Measurements from ENCODE around the gene FST.
A peak's percentile ranks its signal among the peaks of the same experiment; 100 is the strongest.

The FST gene

GRCh38 chr5:53476019-53476418, 4.4 kb upstream of the FST start:
- no peaks in the 10 kb centered on the region for H3K9me3 ChIP-seq (ENCODE audit: control insufficient read depth in 1 of 2, low read length in 2 of 2)
- no peak overlapping the region for H3K27ac ChIP-seq (ENCODE audit: low read length)
- no peaks in the 10 kb centered on the region for H3K36me3 ChIP-seq (ENCODE audit: control insufficient read depth in 1 of 2, insufficient read depth in 2 of 2, low read length in 2 of 2)
- peaks cover 0 to 4% of the 10 kb centered on the region in 2 donors for H3K4me1 ChIP-seq (ENCODE audit: control insufficient read depth in 1 of 2, insufficient read depth in 2 of 2, low read length in 2 of 2)
- no peak overlapping the region for H3K4me3 ChIP-seq (ENCODE audit: low read depth in 1 of 2, low read length in 2 of 2)
- H3K27me3 ChIP-seq (ENCODE audit: low read depth, low read length), result peaks cover 3% of the 10 kb centered on the region

DNA sequence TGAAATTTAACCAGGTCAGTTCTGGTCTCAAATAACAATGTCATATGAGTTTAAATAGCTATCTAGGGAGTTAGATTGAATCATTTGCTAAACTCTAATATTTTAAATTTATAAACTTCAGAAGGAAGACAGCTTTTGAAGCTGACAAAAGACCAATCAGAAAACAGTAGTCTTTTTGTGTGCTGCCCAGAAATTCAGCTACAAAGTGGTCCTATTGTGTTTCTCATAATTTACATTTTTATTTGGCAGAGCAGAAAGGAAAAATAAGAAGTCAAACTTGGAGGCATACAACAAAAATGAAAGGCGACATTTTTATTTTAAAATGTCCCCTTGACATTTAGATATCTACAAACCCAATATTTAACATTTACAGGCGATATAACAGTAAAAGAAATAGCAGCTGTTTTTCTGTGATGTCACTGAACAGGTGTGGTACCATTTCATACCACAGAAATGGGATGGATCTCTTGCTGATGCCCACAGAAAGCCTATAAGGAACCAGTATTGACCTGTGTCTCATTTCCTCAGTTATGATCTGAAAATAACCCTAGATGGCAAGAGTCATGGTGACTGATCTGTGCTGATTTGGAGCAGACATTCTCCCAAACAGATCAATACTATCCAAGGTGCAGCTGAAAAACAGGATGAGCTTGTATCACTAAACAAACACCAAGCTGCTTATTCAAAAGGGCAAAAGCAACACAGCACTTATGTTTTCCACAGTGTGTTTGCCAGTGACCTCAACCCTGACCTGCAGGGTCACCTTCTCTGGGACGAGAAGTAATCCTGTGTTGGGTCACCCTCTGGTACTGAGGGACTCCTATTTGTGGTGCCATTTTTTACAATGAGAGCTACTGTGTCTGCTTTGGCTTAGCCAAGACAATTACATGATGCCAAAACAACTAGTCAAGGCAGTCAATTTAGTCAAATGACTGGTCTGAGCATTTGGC, 3.6 kb upstream of the FST start:
- Histone ChIP-seq H3K4me3 (ENCODE audit: low read depth in 1 of 2, low read length in 2 of 2) (no peak overlapping the region), H3K36me3 (ENCODE audit: control insufficient read depth in 1 of 2, insufficient read depth in 2 of 2, low read length in 2 of 2) (peaks cover 0 to 3% of the 10 kb centered on the region in 2 donors), H3K27me3 (ENCODE audit: low read depth, low read length) (peaks cover 7% of the 10 kb centered on the region), H3K9me3 (ENCODE audit: control insufficient read depth in 1 of 2, low read length in 2 of 2) (no peaks in the 10 kb centered on the region), H3K27ac (ENCODE audit: low read length) (no peak overlapping the region), H3K4me1 (ENCODE audit: control insufficient read depth in 1 of 2, insufficient read depth in 2 of 2, low read length in 2 of 2) (peaks cover 7 to 9% of the 10 kb centered on the region in 2 donors)

GRCh38 chr5:53478411-53479044, 1.9 kb upstream of the FST start:
- H3K4me1 ChIP-seq (ENCODE audit: control insufficient read depth in 1 of 2, insufficient read depth in 2 of 2, low read length in 2 of 2), result peaks cover 7 to 9% of the 10 kb centered on the region in 2 donors
- H3K27ac ChIP-seq (ENCODE audit: low read length), result no peak overlapping the region
- no peaks in the 10 kb centered on the region for H3K9me3 ChIP-seq (ENCODE audit: control insufficient read depth in 1 of 2, low read length in 2 of 2)
- peaks cover 0 to 4% of the 10 kb centered on the region in 2 donors for H3K36me3 ChIP-seq (ENCODE audit: control insufficient read depth in 1 of 2, insufficient read depth in 2 of 2, low read length in 2 of 2)
- H3K27me3 ChIP-seq (ENCODE audit: low read depth, low read length), result peaks cover 7% of the 10 kb centered on the region
- peak overlapping the region; percentile 59 to 87 for H3K4me3 ChIP-seq (ENCODE audit: low read depth in 1 of 2, low read length in 2 of 2)

DNA sequence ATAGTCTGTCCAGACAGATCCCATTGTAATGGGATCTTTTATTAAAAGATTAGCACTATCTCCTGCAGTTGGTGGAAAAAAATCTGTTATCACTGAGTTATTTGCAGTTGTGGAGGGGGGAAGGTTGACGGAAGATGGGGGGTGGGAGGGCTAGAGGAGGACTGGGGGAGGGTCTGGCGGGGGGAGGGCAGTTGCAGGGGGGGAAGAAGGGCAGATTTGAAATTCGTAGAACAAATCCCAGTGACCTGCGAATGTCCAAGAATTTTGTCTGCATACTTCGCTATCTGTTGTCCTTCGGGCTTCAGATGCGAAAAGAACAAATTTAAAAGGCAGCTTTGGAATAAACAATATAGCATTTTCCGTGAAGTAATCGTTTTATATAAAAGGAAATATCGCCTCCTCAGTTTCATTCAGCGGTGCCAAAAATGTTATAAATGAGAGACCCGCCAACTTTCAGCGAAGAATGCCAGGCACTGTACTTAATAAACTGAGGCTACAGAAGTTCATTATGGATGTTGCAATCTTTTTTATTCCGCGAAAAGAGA, 1.3 kb upstream of the FST start:
- H3K27me3 ChIP-seq (ENCODE audit: low read depth, low read length), result peaks cover 7% of the 10 kb centered on the region
- H3K4me1 ChIP-seq (ENCODE audit: control insufficient read depth in 1 of 2, insufficient read depth in 2 of 2, low read length in 2 of 2), result peaks cover 7 to 9% of the 10 kb centered on the region in 2 donors
- peak overlapping the region; percentile 85 to 87 for H3K4me3 ChIP-seq (ENCODE audit: low read depth in 1 of 2, low read length in 2 of 2)
- H3K9me3 ChIP-seq (ENCODE audit: control insufficient read depth in 1 of 2, low read length in 2 of 2), result no peaks in the 10 kb centered on the region
- H3K27ac ChIP-seq (ENCODE audit: low read length), result no peak overlapping the region
- H3K36me3 ChIP-seq (ENCODE audit: control insufficient read depth in 1 of 2, insufficient read depth in 2 of 2, low read length in 2 of 2), result peaks cover 0 to 4% of the 10 kb centered on the region in 2 donors

GRCh38 chr5:53479590-53480415, 626 bp upstream of the FST start:
- Histone ChIP-seq H3K27ac (ENCODE audit: low read length) (no peak overlapping the region), H3K27me3 (ENCODE audit: low read depth, low read length) (peaks cover 7% of the 10 kb centered on the region), H3K4me3 (ENCODE audit: low read depth in 1 of 2, low read length in 2 of 2) (peak overlapping the region; percentile 85 to 87), H3K9me3 (ENCODE audit: control insufficient read depth in 1 of 2, low read length in 2 of 2) (no peaks in the 10 kb centered on the region), H3K36me3 (ENCODE audit: control insufficient read depth in 1 of 2, insufficient read depth in 2 of 2, low read length in 2 of 2) (peaks cover 0 to 4% of the 10 kb centered on the region in 2 donors), H3K4me1 (ENCODE audit: control insufficient read depth in 1 of 2, insufficient read depth in 2 of 2, low read length in 2 of 2) (peaks cover 7 to 9% of the 10 kb centered on the region in 2 donors)

DNA sequence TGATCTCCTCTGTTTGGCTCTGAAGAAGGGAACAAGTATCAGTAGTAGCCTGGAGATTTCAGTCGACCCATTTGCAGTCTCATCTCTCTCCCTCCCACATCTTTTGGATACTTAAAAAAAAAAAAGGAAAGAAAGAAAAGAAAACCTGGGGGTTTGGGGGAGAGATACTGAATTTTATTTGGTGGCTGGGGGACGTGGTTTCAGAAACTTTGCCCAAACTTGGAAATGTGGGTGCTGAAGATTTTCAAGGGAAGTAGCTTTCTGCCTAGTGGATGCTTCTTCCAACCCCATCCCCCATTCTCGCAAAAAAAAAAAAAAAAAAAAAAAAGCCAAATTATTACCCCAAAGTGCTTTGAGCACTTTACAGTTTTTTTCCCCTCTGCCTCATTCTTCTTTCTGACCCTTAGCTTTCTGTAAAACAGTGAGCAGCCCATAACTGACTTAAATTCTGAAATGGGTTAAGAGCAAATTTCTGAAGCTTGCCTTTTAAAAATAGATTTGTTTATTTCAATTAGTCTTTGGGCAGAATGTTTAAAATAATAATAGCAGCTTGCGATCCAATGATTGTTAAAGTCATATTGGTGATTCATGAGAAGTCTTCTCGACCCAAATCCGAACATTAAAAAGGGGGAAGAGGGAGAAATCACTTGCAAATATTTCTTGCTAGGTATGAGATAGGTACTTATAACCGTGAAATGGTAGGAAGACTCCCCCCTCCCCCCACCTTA, 894 bp downstream of the FST start:
- Histone ChIP-seq H3K27me3 (ENCODE audit: low read depth, low read length) (peaks cover 7% of the 10 kb centered on the region), H3K9me3 (ENCODE audit: control insufficient read depth in 1 of 2, low read length in 2 of 2) (no peaks in the 10 kb centered on the region), H3K36me3 (ENCODE audit: control insufficient read depth in 1 of 2, insufficient read depth in 2 of 2, low read length in 2 of 2) (peaks cover 0 to 4% of the 10 kb centered on the region in 2 donors), H3K4me1 (ENCODE audit: control insufficient read depth in 1 of 2, insufficient read depth in 2 of 2, low read length in 2 of 2) (peaks cover 7 to 9% of the 10 kb centered on the region in 2 donors), H3K27ac (ENCODE audit: low read length) (peak overlapping the region; percentile 39), H3K4me3 (ENCODE audit: low read depth in 1 of 2, low read length in 2 of 2) (peak overlapping the region; percentile 77 to 87)

DNA sequence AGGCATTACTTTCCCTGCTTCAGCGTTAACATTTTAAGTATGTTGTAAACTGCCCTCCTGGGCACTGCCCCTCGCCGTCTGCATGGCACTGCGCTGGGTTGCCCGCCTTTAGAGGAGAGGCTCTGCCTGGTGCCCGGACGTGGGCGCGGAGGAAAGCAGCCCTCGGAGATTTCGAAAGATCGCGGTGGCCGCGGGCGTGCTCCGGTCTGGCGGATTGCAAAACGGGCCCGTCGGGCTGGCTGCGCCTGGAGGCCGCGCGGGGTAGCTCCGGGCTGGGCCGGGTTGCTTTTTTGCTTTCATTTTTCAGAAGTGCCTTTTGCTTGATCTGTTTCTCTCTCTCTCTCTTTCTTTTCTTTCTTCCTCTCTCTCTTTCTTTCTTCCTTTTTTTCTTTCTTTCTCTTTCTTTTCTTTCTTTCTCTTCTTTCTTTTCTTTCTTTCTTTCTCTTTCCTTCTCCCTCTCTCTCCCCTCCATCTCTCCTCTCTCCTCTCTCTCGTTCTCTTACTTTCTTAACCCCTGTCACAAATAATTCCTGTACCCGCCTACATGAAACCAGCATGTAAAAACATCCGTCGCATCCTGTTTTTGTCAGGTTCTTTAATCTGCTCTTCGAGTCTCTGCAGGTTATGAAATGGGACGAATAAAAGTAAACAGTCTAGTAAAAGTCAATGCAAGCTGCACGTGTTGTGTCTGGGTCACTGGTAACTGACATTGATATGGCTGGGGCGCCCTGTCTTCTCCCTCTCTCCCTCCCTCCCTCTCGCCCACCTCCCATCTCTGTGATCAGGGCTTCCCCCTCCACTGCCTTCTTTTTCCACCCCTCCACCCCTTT, 1.7 kb downstream of the FST start:
- Histone ChIP-seq H3K4me3 (ENCODE audit: low read depth in 1 of 2, low read length in 2 of 2) (peak overlapping the region; percentile 77 to 87), H3K36me3 (ENCODE audit: control insufficient read depth in 1 of 2, insufficient read depth in 2 of 2, low read length in 2 of 2) (peaks cover 0 to 4% of the 10 kb centered on the region in 2 donors), H3K4me1 (ENCODE audit: control insufficient read depth in 1 of 2, insufficient read depth in 2 of 2, low read length in 2 of 2) (peaks cover 7 to 9% of the 10 kb centered on the region in 2 donors), H3K27ac (ENCODE audit: low read length) (no peak overlapping the region), H3K27me3 (ENCODE audit: low read depth, low read length) (peaks cover 7% of the 10 kb centered on the region), H3K9me3 (ENCODE audit: control insufficient read depth in 1 of 2, low read length in 2 of 2) (no peaks in the 10 kb centered on the region)

DNA sequence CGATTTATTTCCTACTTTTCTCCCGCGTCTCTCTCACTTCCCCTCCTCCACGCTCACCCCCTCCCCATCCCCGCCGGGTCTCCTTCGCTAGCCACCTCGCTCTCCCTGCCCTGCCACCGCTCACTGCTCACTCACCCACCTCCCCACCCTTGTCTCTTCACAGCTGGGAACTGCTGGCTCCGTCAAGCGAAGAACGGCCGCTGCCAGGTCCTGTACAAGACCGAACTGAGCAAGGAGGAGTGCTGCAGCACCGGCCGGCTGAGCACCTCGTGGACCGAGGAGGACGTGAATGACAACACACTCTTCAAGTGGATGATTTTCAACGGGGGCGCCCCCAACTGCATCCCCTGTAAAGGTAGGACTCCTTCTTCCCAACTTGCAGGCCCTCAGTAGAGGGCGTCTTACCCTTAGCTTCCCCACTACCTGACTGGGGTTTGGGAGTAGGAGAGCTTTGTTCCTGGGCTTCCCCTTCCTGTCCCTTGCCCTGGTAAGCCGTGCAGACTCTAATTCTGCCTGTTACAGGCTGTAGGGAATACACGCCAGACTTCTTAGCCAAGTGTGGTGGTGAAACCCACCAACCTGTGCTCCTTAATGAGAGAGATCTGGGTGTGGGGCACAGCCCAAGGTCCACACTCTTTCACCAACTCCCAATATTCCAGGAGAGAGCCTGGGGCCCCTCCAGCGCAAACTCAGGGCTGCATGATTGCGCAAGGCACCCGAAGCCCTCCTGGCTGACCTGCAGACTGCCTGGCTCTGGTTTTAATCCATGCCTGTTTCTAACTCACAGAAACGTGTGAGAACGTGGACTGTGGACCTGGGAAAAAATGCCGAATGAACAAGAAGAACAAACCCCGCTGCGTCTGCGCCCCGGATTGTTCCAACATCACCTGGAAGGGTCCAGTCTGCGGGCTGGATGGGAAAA, 2.5 kb downstream of the FST start:
- Histone ChIP-seq H3K9me3 (ENCODE audit: control insufficient read depth in 1 of 2, low read length in 2 of 2) (no peaks in the 10 kb centered on the region), H3K27me3 (ENCODE audit: low read depth, low read length) (peaks cover 7% of the 10 kb centered on the region), H3K4me3 (ENCODE audit: low read depth in 1 of 2, low read length in 2 of 2) (peak overlapping the region; percentile 77 to 87), H3K36me3 (ENCODE audit: control insufficient read depth in 1 of 2, insufficient read depth in 2 of 2, low read length in 2 of 2) (peaks cover 0 to 4% of the 10 kb centered on the region in 2 donors), H3K27ac (ENCODE audit: low read length) (no peak overlapping the region), H3K4me1 (ENCODE audit: control insufficient read depth in 1 of 2, insufficient read depth in 2 of 2, low read length in 2 of 2) (peaks cover 7 to 9% of the 10 kb centered on the region in 2 donors)

DNA sequence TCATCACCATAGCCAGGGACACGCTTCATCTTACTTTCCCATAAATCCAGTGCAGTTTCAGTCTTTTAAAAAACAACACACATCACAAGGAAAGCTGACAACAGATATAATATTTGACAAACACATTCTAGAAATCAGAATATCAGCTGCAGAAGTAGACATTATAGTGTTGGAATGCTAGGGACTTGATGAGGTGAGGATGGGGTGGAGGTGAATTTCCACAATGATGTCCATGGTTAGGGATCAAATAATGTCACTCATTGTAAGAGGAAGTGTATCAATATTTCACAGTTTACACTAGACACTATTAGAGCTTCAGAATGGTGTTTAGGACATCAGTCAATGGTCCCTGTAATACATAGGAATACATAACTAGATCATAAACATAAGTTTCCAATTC, 7.0 kb downstream of the FST start:
- no peaks in the 10 kb centered on the region for H3K9me3 ChIP-seq (ENCODE audit: control insufficient read depth in 1 of 2, low read length in 2 of 2)
- no peak overlapping the region for H3K4me3 ChIP-seq (ENCODE audit: low read depth in 1 of 2, low read length in 2 of 2)
- H3K27ac ChIP-seq (ENCODE audit: low read length), result no peak overlapping the region
- no peaks in the 10 kb centered on the region for H3K27me3 ChIP-seq (ENCODE audit: low read depth, low read length)
- no peaks in the 10 kb centered on the region for H3K4me1 ChIP-seq (ENCODE audit: control insufficient read depth in 1 of 2, insufficient read depth in 2 of 2, low read length in 2 of 2)
- no peaks in the 10 kb centered on the region for H3K36me3 ChIP-seq (ENCODE audit: control insufficient read depth in 1 of 2, insufficient read depth in 2 of 2, low read length in 2 of 2)

All from muscle layer of duodenum (tissue), 2 donors.